Activated naive CD8-positive, alpha-beta T cell treated with anti-CD3 and anti-CD28 coated beads for 36 hours (primary cell): ENCODE results near the gene SPEG. TPM values are rescaled to one million over a fixed set of nuclear protein-coding genes. Genes with fewer than 3 reads are reported as not detected.

Source experiments
- DNase-seq: peaks from one replicate; pipeline ENCODE4 v3.0.0; 2021
- H3K27ac Mint-ChIP-seq: one replicate; pipeline ENCODE4 v1.8.0; 2022; ENCODE audit warnings: mild to moderate bottlenecking, moderate library complexity, mixed read lengths
- H3K27me3 Mint-ChIP-seq: one replicate; pipeline ENCODE4 v1.8.0; 2022; ENCODE audit warnings: mild to moderate bottlenecking, mixed read lengths
- H3K36me3 Mint-ChIP-seq: one replicate; pipeline ENCODE4 v1.8.0; 2021; ENCODE audit warnings: mild to moderate bottlenecking, mixed read lengths
- H3K4me1 Mint-ChIP-seq: one replicate; pipeline ENCODE4 v1.8.0; 2021; ENCODE audit warnings: mixed read lengths
- H3K4me3 Mint-ChIP-seq: one replicate; pipeline ENCODE4 v1.8.0; 2022; ENCODE audit warnings: mild to moderate bottlenecking, moderate library complexity, mixed read lengths
- H3K9me3 Mint-ChIP-seq: one replicate; pipeline ENCODE4 v1.8.0; 2022; ENCODE audit warnings: mixed read lengths
- total RNA-seq, 2 experiments: library from RNA; stranded (reverse); gene quantifications; one replicate each; pipeline ENCODE4 v1.2.3, GENCODE V29; 2021

SPEG gene
- total RNA-seq, 2 experiments from 2014 or later = 1.5 to 1.6 TPM

GRCh38 chr2:219441451-219442255 lies 7.0 kb downstream of the SPEG start:
- DNase-seq = peak; percentile 51
- H3K4me3 Mint-ChIP-seq = peak overlapping the region; percentile 70
- H3K27ac Mint-ChIP-seq = no peak overlapping the region
- no peaks in the 10 kb centered on the region for H3K36me3 Mint-ChIP-seq
- peaks cover 12% of the 10 kb centered on the region for H3K27me3 Mint-ChIP-seq
- peaks cover 14% of the 10 kb centered on the region for H3K4me1 Mint-ChIP-seq
- H3K9me3 Mint-ChIP-seq = no peaks in the 10 kb centered on the region

- Mint-ChIP-seq H3K27ac (no peak overlapping the region), H3K9me3 (no peaks in the 10 kb centered on the region), H3K4me1 (peaks cover 16% of the 10 kb centered on the region), H3K4me3 (peak overlapping the region; percentile 75), H3K36me3 (no peaks in the 10 kb centered on the region), H3K27me3 (peaks cover 12% of the 10 kb centered on the region)
- DNase-seq = no peak
These were observed 7.8 kb downstream of the SPEG start for GRCh38 chr2:219442256-219443015.

DNA sequence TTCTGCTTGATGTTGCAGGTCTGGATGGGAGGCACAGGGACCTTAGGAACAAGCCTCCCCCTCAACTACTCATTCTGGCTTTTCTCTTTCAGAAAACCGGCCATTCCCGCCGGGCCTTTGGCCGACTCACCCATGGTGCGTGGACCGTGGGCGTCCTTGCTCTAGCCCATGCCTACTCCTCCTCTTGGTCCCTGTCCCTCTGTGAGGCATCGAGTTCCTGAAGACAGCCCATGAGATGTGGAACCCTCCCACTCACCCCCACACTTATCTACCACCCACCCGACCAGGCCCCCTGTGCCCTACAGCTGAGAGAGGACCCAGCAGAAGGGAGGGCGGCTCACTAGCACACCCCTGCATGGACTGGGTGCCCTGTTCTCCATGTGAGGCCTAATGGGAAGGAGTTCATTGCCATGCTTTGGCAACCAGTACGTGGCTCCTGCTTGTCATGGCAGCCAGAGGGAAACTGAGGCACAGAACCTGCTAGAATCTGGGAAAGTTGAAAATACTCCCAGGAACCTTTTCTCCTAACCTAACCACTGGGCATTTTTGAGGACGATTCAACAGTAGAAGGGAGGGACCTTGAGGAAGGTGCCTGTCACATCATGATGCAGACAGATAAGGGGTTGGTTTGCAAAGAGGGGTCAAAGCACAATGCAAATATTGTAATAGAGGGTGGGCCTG lies 8.5 kb downstream of the SPEG start:
- peak overlapping the region; percentile 75 for H3K4me3 Mint-ChIP-seq
- H3K9me3 Mint-ChIP-seq = no peaks in the 10 kb centered on the region
- peaks cover 16% of the 10 kb centered on the region for H3K4me1 Mint-ChIP-seq
- DNase-seq = no peak
- no peaks in the 10 kb centered on the region for H3K36me3 Mint-ChIP-seq
- H3K27me3 Mint-ChIP-seq = peaks cover 12% of the 10 kb centered on the region
- H3K27ac Mint-ChIP-seq = no peak overlapping the region

DNA sequence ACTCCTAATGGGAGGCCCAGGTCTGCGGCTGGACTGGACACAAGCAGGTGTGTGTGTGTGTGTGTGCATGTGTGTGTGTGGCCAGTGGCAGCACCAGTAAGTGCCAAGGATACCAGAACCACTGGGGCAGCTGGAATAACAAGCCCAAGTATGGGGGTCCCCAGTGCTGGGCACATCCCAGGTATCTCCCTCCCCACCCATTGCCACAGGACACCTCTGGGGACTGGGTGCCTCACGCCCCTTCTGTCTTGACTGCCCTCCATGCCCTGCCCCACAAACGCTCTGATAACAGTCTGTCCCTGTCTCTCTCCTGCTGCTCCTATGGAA lies 9.0 kb downstream of the SPEG start:
- Mint-ChIP-seq H3K27me3 (peaks cover 12% of the 10 kb centered on the region), H3K27ac (no peak overlapping the region), H3K4me1 (peaks cover 16% of the 10 kb centered on the region), H3K36me3 (no peaks in the 10 kb centered on the region), H3K9me3 (no peaks in the 10 kb centered on the region), H3K4me3 (no peak overlapping the region)
- no peak for DNase-seq

- Mint-ChIP-seq H3K4me1 (peaks cover 19% of the 10 kb centered on the region), H3K4me3 (no peak overlapping the region), H3K36me3 (no peaks in the 10 kb centered on the region), H3K27me3 (peaks cover 14% of the 10 kb centered on the region), H3K27ac (no peak overlapping the region), H3K9me3 (no peaks in the 10 kb centered on the region)
- no peak for DNase-seq
These were observed 10.0 kb downstream of the SPEG start for GRCh38 chr2:219444566-219445091.

DNA sequence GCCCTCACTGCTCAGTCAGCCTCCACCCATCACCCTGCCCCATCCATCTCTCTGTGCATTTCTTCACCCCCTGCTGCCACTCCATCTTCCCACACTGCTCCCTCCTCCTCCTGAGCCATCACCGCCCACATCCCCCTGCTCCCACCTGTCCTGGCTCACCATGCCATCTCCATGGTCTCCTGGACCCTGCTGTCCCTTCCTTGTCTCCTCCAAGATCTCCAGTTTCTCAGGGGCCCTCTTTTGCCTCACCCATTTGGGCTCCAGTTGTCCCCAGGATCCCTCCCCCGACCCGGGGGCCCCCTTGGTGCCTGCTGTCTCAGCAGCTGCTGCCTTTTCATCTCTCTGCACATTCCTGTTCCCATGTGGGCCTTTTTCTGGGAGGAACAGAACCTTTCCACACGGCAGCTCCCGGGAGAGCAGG lies 10.6 kb downstream of the SPEG start:
- Mint-ChIP-seq H3K4me3 (no peak overlapping the region), H3K27me3 (peaks cover 19% of the 10 kb centered on the region), H3K4me1 (peaks cover 21% of the 10 kb centered on the region), H3K36me3 (no peaks in the 10 kb centered on the region), H3K27ac (no peak overlapping the region), H3K9me3 (no peaks in the 10 kb centered on the region)
- no peak for DNase-seq

GRCh38 chr2:219446101-219446504 lies 11.5 kb downstream of the SPEG start:
- no peaks in the 10 kb centered on the region for H3K9me3 Mint-ChIP-seq
- no peaks in the 10 kb centered on the region for H3K36me3 Mint-ChIP-seq
- no peak overlapping the region for H3K27ac Mint-ChIP-seq
- DNase-seq = no peak
- H3K4me3 Mint-ChIP-seq = no peak overlapping the region
- peaks cover 14% of the 10 kb centered on the region for H3K27me3 Mint-ChIP-seq
- peaks cover 19% of the 10 kb centered on the region for H3K4me1 Mint-ChIP-seq

DNA sequence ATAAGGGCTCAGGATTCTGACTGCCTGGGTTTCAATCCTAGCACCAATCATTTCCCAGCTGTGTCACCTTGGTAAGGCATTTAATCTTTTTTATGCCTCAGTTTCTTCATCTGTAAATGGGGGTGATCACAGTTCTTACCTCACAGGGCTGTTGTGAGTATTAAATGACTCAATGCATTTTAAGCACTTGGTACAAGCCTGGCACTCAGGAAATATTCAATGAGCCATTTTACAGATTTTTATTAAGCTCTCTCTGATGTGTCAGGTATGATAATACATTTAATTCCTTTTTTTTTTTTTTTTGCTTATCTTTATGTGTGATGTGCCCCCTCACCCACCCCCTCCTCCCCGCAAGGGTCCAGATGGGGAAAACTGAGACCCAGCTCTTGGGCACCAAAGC lies 12.0 kb downstream of the SPEG start:
- Mint-ChIP-seq H3K9me3 (no peaks in the 10 kb centered on the region), H3K4me1 (peaks cover 18% of the 10 kb centered on the region), H3K36me3 (no peaks in the 10 kb centered on the region), H3K27me3 (peaks cover 13% of the 10 kb centered on the region), H3K27ac (no peak overlapping the region), H3K4me3 (no peak overlapping the region)
- DNase-seq = no peak

DNA sequence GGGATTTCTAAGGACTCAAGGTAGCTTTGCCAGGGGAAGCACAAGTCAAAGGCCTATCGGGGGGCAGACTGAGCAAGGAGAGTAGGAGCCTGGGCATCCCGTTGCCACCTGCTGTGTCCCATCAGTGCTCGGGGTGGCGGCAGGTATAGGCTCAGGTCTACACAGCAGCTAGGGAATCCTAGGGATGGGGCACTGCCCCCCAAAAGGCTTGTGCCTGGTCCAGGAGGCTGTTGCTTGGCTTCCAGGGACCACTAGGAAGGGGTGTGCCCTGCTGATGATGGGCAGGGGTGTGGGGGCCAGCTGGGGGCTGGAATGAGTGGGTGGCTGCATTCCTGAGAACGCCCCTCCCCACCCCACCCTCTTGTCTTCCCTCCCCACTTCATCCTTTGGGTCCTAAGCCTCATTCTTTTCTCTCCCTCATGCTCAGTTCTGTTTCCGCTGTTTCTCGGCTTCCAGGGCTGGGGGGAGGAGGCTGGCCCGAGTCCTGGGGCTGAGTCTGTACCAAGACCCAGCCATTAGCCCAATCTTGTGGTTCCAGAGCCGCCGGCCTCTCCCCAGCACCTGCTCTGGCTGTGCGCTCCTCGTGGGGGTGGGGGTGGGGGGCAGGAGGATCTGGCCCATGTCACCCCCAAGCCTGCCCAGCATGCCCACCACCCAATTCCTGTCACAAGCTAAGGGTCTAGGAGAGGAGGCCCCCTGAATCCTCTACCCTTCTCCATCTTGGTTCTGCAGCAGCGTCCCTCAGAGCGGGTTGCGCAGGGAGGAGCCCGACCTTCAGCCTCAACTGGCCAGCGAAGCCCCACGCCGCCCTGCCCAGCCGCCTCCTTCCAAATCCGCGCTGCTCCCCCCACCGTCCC lies 12.8 kb downstream of the SPEG start:
- peaks cover 24% of the 10 kb centered on the region for H3K4me1 Mint-ChIP-seq
- H3K27ac Mint-ChIP-seq = no peak overlapping the region
- H3K27me3 Mint-ChIP-seq = peaks cover 12% of the 10 kb centered on the region
- DNase-seq = no peak
- no peak overlapping the region for H3K4me3 Mint-ChIP-seq
- no peaks in the 10 kb centered on the region for H3K9me3 Mint-ChIP-seq
- H3K36me3 Mint-ChIP-seq = no peaks in the 10 kb centered on the region

- H3K4me1 Mint-ChIP-seq = peaks cover 22% of the 10 kb centered on the region
- peak; percentile 46 for DNase-seq
- H3K36me3 Mint-ChIP-seq = no peaks in the 10 kb centered on the region
- H3K9me3 Mint-ChIP-seq = no peaks in the 10 kb centered on the region
- no peak overlapping the region for H3K27ac Mint-ChIP-seq
- peak overlapping the region; percentile 22 for H3K4me3 Mint-ChIP-seq
- peaks cover 6% of the 10 kb centered on the region for H3K27me3 Mint-ChIP-seq
These were observed 13.6 kb downstream of the SPEG start for GRCh38 chr2:219448099-219448775.

DNA sequence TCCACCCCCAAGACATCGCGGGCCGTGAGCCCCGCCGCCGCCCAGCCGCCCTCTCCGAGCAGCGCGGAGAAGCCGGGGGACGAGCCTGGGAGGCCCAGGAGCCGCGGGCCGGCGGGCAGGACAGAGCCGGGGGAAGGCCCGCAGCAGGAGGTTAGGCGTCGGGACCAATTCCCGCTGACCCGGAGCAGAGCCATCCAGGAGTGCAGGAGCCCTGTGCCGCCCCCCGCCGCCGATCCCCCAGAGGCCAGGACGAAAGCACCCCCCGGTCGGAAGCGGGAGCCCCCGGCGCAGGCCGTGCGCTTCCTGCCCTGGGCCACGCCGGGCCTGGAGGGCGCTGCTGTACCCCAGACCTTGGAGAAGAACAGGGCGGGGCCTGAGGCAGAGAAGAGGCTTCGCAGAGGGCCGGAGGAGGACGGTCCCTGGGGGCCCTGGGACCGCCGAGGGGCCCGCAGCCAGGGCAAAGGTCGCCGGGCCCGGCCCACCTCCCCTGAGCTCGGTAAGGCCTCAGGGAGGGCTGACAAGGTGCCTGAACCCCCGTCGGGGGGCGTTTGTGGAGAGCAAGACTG lies 14.2 kb downstream of the SPEG start:
- peak overlapping the region; percentile 47 for H3K4me3 Mint-ChIP-seq
- peak; percentile 61 for DNase-seq

GRCh38 chr2:219449609-219450008 lies 15.0 kb downstream of the SPEG start:
- Mint-ChIP-seq H3K4me3 (no peak overlapping the region), H3K27ac (no peak overlapping the region), H3K4me1 (peaks cover 22% of the 10 kb centered on the region), H3K9me3 (no peaks in the 10 kb centered on the region), H3K36me3 (no peaks in the 10 kb centered on the region), H3K27me3 (peaks cover 6% of the 10 kb centered on the region)
- DNase-seq = no peak

More for the DNA sequence above, 14.2 kb downstream of the SPEG start:
- H3K9me3 Mint-ChIP-seq = no peaks in the 10 kb centered on the region
- H3K27me3 Mint-ChIP-seq = peaks cover 6% of the 10 kb centered on the region
- no peak overlapping the region for H3K27ac Mint-ChIP-seq
- no peaks in the 10 kb centered on the region for H3K36me3 Mint-ChIP-seq
- H3K4me1 Mint-ChIP-seq = peaks cover 22% of the 10 kb centered on the region

DNA sequence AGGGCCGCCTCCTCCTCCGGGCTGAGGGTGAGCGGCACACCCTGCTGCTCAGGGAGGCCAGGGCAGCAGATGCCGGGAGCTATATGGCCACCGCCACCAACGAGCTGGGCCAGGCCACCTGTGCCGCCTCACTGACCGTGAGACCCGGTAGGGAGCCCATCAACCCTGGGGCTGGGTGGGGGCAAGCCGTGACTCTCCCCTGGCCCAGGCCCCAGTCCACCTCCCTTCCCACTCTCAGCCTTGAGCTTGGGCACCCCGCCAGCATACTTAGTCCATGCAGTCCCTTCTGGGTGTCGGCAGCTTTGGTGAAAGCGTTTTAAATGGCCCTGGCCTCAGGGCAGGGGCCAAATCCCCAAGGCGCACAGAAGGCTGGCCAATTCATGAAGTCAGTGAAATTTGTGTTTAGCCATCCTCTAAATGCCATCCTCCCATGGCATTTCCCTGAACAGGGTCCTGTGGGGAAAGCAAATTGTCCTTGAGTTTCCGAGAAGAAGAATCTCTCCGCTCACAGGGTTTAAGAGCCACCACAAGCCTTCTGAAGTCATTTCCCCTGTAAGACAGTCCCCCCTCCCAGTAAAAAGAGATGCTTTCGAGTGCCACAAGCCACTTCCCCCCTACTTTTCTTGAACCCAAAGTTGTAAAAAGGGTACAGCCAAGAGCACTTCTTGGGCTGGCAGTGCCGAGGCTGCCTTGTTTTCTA lies 17.2 kb downstream of the SPEG start:
- Mint-ChIP-seq H3K27ac (no peak overlapping the region), H3K9me3 (no peaks in the 10 kb centered on the region), H3K4me1 (peaks cover 24% of the 10 kb centered on the region), H3K36me3 (no peaks in the 10 kb centered on the region), H3K4me3 (no peak overlapping the region), H3K27me3 (peaks cover 6% of the 10 kb centered on the region)
- DNase-seq = no peak
